ENCODE data around the gene COMT. TPM values are rescaled to one million over a fixed set of nuclear protein-coding genes. Genes with fewer than 3 reads are reported as not detected.

The COMT gene
- 10 to 100 TPM; 71.8 to 74.8 TPM for total RNA-seq

DNA sequence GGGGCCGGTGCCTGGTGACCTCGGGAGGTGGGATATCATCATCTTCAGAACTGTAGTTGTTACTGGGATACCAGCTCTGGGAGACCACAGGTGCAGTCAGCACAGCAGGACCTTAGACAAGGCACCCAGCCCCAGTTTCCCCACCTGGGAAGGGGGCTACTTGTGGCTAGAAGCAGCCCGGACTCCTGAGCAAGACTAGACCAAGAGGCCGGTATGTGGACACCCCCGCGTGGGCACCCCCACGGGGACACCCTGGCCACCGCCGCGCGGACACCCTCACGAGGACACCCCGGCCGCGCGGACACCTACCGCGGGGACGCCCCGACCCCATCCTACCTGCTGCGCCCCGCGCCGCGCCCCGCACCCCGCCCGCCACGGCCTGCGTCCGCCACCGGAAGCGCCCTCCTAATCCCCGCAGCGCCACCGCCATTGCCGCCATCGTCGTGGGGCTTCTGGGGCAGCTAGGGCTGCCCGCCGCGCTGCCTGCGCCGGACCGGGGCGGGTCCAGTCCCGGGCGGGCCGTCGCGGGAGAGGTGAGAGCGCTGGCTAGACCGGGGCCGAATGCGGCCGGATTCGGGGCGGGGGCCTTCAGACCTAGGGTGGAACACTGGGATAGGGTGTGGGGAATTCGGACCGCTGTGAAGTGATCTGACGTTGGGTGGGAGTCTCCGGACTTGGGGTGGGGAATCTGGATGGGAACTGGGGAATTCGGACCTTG, at the start of gene COMT, which contains the start of gene TXNRD2:
COMT (plus strand) TSS at position 408 of the 718 bp plus-strand sequence. CDS start 20,755 bp downstream, outside the sequence.
TXNRD2 (minus strand) TSS at position 454 of the 718 bp plus-strand sequence; CDS start at position 439, 15 bp downstream.
- Mint-ChIP-seq H3K4me1 (peaks cover 31% of the 10 kb centered on the region), H3K27ac (peak within 1 kb of the TSS; percentile 96), H3K36me3 (ENCODE audit: low read depth) (peaks cover 15% of the 10 kb centered on the region), H3K9me3 (peaks cover 3% of the 10 kb centered on the region), H3K4me3 (peak within 1 kb of the TSS; percentile 89), H3K27me3 (no peaks in the 10 kb centered on the region)
- peak; percentile 77 for DNase-seq
- ChIA-PET CTCF (interaction anchor here (1.1 to 2.3 kb wide), 2 partner anchors 12 to 211 kb away, joined by 4 to 7 read pairs; no protein-coding TSS in a partner anchor), POLR2A (interaction anchor here (0.7 kb wide), 1 partner anchor 14 kb away, joined by 4 read pairs; no protein-coding TSS in a partner anchor)

- H3K27me3 Mint-ChIP-seq: no peaks in the 10 kb centered on the region
- H3K27ac Mint-ChIP-seq: peak overlapping the region; percentile 93
- ChIA-PET POLR2A (interaction anchor here (0.7 kb wide), 1 partner anchor 262 kb away, joined by 4 read pairs; no protein-coding TSS in a partner anchor), CTCF (interaction anchor here (1.0 to 1.2 kb wide), 4 partner anchors 9 to 173 kb away, joined by 3 read pairs; no protein-coding TSS in a partner anchor)
- H3K4me3 Mint-ChIP-seq: peak overlapping the region; percentile 62
- no peaks in the 10 kb centered on the region for H3K9me3 Mint-ChIP-seq
- peaks cover 2% of the 10 kb centered on the region for H3K36me3 Mint-ChIP-seq (ENCODE audit: low read depth)
- peaks cover 68% of the 10 kb centered on the region for H3K4me1 Mint-ChIP-seq
- DNase-seq: peak; percentile 53
Measured at GRCh38 chr22:19892257-19892879, 49.2 kb upstream of the COMT start.

- ChIA-PET CTCF (interaction anchor here (1.2 kb wide), 1 partner anchor 9 kb away, joined by 3 read pairs; no protein-coding TSS in a partner anchor), POLR2A (no interaction called here)
- Mint-ChIP-seq H3K27me3 (no peaks in the 10 kb centered on the region), H3K9me3 (no peaks in the 10 kb centered on the region), H3K4me1 (peaks cover 65% of the 10 kb centered on the region), H3K27ac (peak overlapping the region; percentile 93), H3K4me3 (no peak overlapping the region), H3K36me3 (ENCODE audit: low read depth) (peaks cover 2% of the 10 kb centered on the region)
- no peak for DNase-seq
Measured at GRCh38 chr22:19892925-19893324, 48.6 kb upstream of the COMT start.

- Mint-ChIP-seq H3K4me1 (peaks cover 65% of the 10 kb centered on the region), H3K27ac (no peak overlapping the region), H3K4me3 (no peak overlapping the region), H3K36me3 (ENCODE audit: low read depth) (peaks cover 2% of the 10 kb centered on the region), H3K27me3 (no peaks in the 10 kb centered on the region), H3K9me3 (no peaks in the 10 kb centered on the region)
- ChIA-PET CTCF (no interaction called here), POLR2A (no interaction called here)
- no peak for DNase-seq
Measured at GRCh38 chr22:19893363-19893762, 48.2 kb upstream of the COMT start.

- H3K4me1 Mint-ChIP-seq: peaks cover 58% of the 10 kb centered on the region
- POLR2A ChIA-PET: no interaction called here
- CTCF ChIA-PET: no interaction called here
Measured at GRCh38 chr22:19895160-19895849, 46.3 kb upstream of the COMT start.

GRCh38 chr22:19896665-19897355, 44.8 kb upstream of the COMT start:
- no peaks in the 10 kb centered on the region for H3K9me3 Mint-ChIP-seq
- peaks cover 44% of the 10 kb centered on the region for H3K4me1 Mint-ChIP-seq
- POLR2A ChIA-PET: no interaction called here
- peak; percentile 24 for DNase-seq
- CTCF ChIA-PET: interaction anchor here (0.6 to 1.8 kb wide), 8 partner anchors 9 to 476 kb away, joined by 3 to 5 read pairs (median 4); partner anchors contain the start of gene GP1BB
- H3K36me3 Mint-ChIP-seq (ENCODE audit: low read depth): peaks cover 2% of the 10 kb centered on the region
- H3K4me3 Mint-ChIP-seq: no peak overlapping the region
- H3K27me3 Mint-ChIP-seq: no peaks in the 10 kb centered on the region
- peak overlapping the region; percentile 31 for H3K27ac Mint-ChIP-seq

More at GRCh38 chr22:19895160-19895849, 46.3 kb upstream of the COMT start:
- Mint-ChIP-seq H3K27ac (peak overlapping the region; percentile 19), H3K36me3 (ENCODE audit: low read depth) (peaks cover 2% of the 10 kb centered on the region), H3K27me3 (no peaks in the 10 kb centered on the region), H3K9me3 (no peaks in the 10 kb centered on the region), H3K4me3 (no peak overlapping the region)
- DNase-seq: no peak

GRCh38 chr22:19897726-19898125, 43.8 kb upstream of the COMT start:
- H3K36me3 Mint-ChIP-seq (ENCODE audit: low read depth): peaks cover 2% of the 10 kb centered on the region
- no peak overlapping the region for H3K4me3 Mint-ChIP-seq
- no peaks in the 10 kb centered on the region for H3K27me3 Mint-ChIP-seq
- ChIA-PET CTCF (interaction anchor here (1.3 kb wide), 1 partner anchor 174 kb away, joined by 4 read pairs; the partner anchor contains the start of gene GP1BB), POLR2A (no interaction called here)
- no peak for DNase-seq
- no peak overlapping the region for H3K27ac Mint-ChIP-seq
- no peaks in the 10 kb centered on the region for H3K9me3 Mint-ChIP-seq
- peaks cover 35% of the 10 kb centered on the region for H3K4me1 Mint-ChIP-seq

GRCh38 chr22:19898145-19898544, 43.4 kb upstream of the COMT start:
- Mint-ChIP-seq H3K4me3 (no peak overlapping the region), H3K27ac (no peak overlapping the region), H3K36me3 (ENCODE audit: low read depth) (peaks cover 2% of the 10 kb centered on the region), H3K27me3 (no peaks in the 10 kb centered on the region), H3K4me1 (peaks cover 31% of the 10 kb centered on the region), H3K9me3 (no peaks in the 10 kb centered on the region)
- no peak for DNase-seq
- CTCF ChIA-PET: interaction anchor here (0.9 kb wide), 2 partner anchors 9 to 168 kb away, joined by 3 read pairs; no protein-coding TSS in a partner anchor
- POLR2A ChIA-PET: no interaction called here

DNA sequence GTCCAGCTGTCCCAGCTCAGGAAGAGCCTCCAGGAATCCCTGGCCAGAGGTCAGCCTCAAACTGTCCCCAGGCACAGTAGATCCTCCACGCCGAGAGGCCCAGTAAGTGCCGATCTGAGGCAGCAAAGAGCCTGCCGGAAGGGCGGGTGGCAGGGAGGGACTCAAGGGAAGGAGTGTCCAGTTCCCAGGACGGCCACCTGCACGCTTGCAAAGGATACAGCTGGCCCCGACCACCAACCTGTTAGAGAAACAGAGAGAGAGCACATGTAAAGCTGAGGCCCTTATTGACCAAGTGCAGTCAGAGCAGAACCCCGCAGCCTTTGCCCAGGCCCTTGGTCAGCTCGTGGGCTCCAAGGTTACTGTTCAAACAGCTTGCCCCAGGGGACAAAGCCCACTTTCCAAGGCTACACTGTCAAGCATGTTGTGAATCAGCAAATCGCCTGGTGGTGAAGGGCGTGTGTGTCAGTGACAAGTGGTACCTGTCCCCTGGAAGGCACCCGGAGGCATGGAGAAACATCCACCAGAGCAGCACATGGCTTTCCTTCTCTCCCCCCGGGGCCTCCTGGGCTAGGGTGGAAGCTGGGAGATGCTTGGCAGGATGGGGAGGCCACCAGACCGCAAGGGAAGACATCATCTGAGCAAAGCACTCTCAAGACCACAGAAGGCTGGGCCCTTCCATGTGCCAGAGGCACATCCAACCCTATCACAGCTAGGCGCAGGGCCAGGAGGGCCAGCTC, 42.6 kb upstream of the COMT start:
- ChIA-PET CTCF (interaction anchor here (0.9 kb wide), 2 partner anchors 10 to 169 kb away, joined by 3 read pairs; no protein-coding TSS in a partner anchor), POLR2A (no interaction called here)
- no peaks in the 10 kb centered on the region for H3K27me3 Mint-ChIP-seq
- H3K27ac Mint-ChIP-seq: peak overlapping the region; percentile 46
- H3K4me1 Mint-ChIP-seq: peaks cover 24% of the 10 kb centered on the region
- no peak for DNase-seq
- H3K4me3 Mint-ChIP-seq: no peak overlapping the region
- peaks cover 2% of the 10 kb centered on the region for H3K36me3 Mint-ChIP-seq (ENCODE audit: low read depth)
- H3K9me3 Mint-ChIP-seq: no peaks in the 10 kb centered on the region

DNA sequence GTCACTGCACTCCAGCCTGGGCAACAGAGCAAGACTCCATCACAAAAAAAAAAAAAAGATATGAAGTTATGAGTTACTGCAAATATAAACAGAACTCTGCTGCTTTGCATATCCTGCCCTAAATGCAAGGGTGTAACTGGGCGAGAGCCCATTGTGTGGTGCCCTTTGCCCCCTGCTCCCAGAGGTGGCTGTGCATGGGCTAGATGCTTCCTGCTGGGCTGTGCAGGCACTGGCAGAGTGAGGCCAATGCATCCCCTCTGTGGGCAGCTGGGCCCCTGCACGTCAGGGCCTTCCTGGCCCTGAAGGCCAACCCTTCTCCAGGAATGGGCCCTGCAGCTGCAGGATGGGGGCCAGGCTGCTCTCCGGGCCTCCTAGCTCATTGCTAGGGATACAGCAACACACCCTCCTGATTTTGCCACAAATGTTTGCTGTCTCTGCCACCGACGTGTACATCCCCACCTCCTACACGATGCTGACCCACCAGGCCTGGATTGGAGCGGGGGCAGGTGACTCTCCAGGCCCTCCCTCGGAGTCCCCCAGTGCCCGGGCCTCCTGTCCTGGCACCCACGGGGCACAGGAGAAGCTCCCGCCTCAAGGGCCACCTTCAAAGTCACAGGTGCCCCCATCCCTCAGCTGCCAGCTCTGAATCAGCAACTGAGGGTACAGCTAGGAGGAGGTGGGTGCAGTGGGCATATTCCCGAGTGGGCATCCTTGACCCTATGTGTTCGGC, 40.7 kb upstream of the COMT start:
- Mint-ChIP-seq H3K36me3 (ENCODE audit: low read depth) (no peaks in the 10 kb centered on the region), H3K9me3 (no peaks in the 10 kb centered on the region), H3K27ac (no peak overlapping the region), H3K4me3 (no peak overlapping the region), H3K4me1 (peaks cover 10% of the 10 kb centered on the region), H3K27me3 (no peaks in the 10 kb centered on the region)
- no peak for DNase-seq
- ChIA-PET CTCF (interaction anchor here (0.5 to 2.0 kb wide), 4 partner anchors 9 to 578 kb away, joined by 3 to 8 read pairs (median 3); no protein-coding TSS in a partner anchor), POLR2A (no interaction called here)

DNA sequence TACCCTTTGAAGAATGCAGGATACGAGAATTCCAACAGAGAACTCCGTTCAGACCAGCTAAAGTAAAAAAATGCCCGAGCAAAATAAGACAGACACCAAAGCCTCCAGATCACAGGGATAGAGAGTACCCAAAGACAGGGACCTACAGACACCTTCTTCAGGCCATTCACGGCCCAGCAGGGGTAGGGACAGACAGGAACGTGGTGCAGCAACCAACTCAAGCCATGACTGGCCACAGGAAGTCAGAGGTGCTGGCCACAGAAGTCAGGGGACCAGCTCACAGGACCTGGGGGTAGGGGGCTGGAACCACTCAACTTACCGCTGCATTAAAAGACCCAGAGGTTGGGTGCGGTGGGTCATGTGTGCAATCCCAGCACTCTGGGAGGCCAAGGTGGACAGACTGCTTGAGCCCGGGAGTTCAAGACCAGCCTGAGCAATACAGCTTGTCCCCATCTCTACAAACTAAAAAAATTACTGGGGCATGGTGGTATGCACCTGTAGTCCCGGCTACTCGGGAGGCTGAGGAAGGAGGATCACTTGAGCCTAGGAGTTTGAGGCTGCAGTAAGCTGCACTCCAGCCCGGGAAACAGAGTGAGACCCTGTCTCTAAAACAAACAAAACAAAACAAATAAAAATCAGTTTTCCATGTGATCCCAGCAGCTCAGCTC, 39.9 kb upstream of the COMT start:
- DNase-seq: no peak
- Mint-ChIP-seq H3K4me1 (peaks cover 3% of the 10 kb centered on the region), H3K27me3 (no peaks in the 10 kb centered on the region), H3K27ac (no peak overlapping the region), H3K4me3 (no peak overlapping the region), H3K36me3 (ENCODE audit: low read depth) (no peaks in the 10 kb centered on the region), H3K9me3 (no peaks in the 10 kb centered on the region)
- CTCF ChIA-PET: interaction anchor here (0.5 to 2.0 kb wide), 3 partner anchors 8 to 579 kb away, joined by 3 to 8 read pairs (median 3); no protein-coding TSS in a partner anchor
- POLR2A ChIA-PET: no interaction called here

All from activated CD4-positive, alpha-beta T cell treated with anti-CD3 and anti-CD28 coated beads, Interleukin-2, amount 10 ng/mL, durations not matched to agents 7 days and 5 days (primary cell).